GM12872 (cell line): Measurements from ENCODE around the gene TYRP1.

ENCODE experiments used
- TF ChIP-seq, protein P1 (sequence below): IDR thresholded peaks from 3 replicates; pipeline ENCODE4 v1.5.1; 2011; ENCODE audit warnings: low read depth, mild to moderate bottlenecking, low read length, moderate library complexity; ENCODE audit not compliant: insufficient read depth

The TYRP1 gene

DNA sequence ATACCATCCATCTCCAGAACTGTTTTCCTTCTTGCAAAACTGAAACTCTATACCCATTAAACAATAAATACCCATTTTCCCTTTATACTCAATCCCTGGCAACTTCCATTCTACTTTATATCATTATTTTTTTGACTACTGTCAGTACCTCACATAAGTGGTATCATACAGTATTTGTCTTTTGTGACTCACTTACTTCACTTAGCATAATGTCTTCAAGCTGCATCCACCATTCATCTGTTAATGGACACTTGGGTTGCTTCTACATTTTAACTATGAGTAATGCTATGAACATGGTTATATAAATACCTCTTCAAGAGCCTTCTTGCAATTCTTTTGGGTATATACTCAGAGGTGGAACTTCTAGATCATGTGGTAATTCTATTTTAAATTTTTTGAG is 11.6 kb upstream of the TYRP1 start:
- TF ChIP-seq, protein P1, sequence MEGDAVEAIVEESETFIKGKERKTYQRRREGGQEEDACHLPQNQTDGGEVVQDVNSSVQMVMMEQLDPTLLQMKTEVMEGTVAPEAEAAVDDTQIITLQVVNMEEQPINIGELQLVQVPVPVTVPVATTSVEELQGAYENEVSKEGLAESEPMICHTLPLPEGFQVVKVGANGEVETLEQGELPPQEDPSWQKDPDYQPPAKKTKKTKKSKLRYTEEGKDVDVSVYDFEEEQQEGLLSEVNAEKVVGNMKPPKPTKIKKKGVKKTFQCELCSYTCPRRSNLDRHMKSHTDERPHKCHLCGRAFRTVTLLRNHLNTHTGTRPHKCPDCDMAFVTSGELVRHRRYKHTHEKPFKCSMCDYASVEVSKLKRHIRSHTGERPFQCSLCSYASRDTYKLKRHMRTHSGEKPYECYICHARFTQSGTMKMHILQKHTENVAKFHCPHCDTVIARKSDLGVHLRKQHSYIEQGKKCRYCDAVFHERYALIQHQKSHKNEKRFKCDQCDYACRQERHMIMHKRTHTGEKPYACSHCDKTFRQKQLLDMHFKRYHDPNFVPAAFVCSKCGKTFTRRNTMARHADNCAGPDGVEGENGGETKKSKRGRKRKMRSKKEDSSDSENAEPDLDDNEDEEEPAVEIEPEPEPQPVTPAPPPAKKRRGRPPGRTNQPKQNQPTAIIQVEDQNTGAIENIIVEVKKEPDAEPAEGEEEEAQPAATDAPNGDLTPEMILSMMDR: no peak

DNA sequence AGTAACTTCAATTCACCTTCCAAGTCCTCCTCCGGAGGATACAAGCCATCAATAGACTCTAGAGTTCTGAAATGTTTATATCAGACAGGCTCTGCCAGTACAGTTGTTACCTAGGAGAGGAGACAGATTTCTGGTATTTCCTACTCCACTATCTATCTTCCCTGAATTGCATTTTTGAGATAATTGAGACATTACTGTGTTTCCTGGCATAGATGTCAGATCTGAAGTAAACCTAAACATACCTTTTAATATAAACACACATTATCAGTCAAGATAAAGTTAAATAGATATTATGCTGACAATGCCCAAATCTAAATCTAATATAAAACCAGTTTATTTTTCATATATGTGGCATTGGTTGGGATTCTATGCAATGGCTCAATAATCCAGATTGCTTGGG is 8.2 kb upstream of the TYRP1 start:
- TF ChIP-seq, protein P1: no peak

- TF ChIP-seq, protein P1: no peak
These were observed 4.0 kb upstream of the TYRP1 start for GRCh38 chr9:12689233-12689632.

DNA sequence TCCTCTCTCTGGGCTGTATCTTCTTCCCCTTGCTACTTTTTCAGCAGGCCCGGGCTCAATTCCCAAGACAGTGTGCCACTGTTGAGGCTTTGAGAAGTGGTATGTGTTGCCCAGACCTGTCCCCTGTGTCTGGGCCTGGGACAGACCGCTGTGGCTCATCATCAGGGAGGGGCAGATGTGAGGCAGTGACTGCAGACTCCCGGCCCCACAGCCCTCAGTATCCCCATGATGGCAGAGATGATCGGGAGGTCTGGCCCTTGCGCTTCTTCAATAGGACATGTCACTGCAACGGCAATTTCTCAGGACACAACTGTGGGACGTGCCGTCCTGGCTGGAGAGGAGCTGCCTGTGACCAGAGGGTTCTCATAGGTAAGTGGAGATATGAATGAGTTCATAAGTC is 828 bp downstream of the TYRP1 start:
- TF ChIP-seq, protein P1: no peak

GRCh38 chr9:12695474-12695873 is 2.3 kb downstream of the TYRP1 start:
- TF ChIP-seq, protein P1: no peak

DNA sequence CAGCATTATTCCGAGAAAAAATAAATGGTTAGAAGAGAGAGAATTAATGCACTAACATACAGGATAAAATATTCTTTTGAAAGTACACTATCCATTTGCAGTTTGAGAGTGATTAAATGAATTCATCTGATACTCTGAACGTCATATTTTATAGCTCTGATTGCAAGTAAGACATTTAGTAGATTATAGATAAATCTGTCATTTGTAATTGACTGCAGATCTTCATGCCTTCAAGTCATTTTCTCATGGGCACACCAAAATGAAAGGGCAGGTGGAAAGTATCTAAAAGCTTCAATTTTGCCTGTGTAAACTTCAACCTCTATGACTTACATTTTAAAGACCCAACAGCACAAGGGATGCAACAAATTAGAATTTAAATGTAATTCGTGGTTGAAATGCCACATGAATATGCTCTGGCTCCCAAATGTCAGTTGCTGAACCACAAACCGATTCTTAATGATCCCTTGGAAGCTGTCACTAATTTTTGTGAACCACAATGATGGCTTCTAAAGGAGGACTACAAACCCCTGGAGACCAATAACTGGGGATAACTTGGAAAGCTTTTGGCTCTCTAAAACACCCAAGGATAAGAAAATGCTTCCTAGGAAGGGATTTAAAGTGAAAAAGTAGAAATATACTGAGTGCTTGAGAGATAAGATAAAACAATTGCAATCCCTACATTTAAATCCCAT is 3.9 kb downstream of the TYRP1 start:
- TF ChIP-seq, protein P1: no peak

DNA sequence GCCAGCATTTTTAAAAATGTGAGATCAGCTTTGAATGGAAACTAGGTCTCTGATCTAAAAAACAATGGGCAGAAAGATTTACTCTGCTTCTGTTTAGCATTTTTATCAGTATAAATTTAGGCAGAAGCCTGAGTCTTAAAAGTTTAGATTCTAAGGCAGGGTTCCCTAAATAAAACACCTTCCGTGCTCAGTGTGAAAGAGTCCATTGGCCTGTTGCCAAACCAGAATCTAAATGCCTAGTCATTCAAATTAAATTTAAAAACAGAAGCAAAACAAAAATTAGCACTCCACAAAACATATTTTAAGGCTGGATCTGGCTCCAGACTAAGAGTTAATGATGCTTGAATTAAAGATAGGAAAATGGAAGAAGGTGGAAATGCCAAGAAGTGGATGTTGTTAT is 4.5 kb downstream of the TYRP1 start:
- TF ChIP-seq, protein P1: no peak

- TF ChIP-seq, protein P1: no peak
These were observed 5.1 kb downstream of the TYRP1 start for GRCh38 chr9:12698266-12698665.
